ENCODE measurements around the gene UBAC2.

UBAC2 gene

DNA sequence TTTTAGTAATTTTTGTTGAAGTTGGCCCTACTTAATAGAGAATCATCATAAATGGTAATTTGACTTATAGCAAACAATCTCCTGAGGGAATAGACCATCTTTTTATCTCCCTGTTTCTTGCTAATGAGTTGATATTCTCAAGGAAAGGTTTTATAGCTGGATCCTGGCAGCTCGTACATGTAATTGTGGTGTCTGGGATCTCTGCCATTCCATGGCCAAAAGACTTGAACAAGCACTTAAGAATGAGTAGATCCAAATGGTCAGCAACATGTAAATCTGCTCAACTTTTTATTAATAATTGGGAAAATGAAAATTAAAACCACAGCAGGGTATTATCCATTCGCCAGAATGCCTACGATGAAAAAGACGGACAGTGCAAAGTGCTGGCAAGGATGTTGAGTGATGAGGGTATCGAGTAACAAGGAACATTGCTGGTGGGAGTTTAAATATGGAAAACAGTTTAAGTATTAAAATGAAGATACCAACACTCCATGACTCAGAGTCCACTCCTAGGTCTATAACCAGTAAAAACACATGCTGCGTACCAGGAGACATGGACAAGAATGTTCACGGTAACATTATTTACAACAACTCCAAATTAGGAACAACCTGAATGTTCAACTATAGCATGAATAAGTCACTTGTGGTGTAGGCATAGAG lies 62.6 kb downstream of the UBAC2 start:
- H3K4me3 ChIP-seq (ENCODE audit: low read depth, low read length), result no peak overlapping the region
- DNase-seq (ENCODE audit: low read depth), result no peak
- TF ChIP-seq, protein P1, sequence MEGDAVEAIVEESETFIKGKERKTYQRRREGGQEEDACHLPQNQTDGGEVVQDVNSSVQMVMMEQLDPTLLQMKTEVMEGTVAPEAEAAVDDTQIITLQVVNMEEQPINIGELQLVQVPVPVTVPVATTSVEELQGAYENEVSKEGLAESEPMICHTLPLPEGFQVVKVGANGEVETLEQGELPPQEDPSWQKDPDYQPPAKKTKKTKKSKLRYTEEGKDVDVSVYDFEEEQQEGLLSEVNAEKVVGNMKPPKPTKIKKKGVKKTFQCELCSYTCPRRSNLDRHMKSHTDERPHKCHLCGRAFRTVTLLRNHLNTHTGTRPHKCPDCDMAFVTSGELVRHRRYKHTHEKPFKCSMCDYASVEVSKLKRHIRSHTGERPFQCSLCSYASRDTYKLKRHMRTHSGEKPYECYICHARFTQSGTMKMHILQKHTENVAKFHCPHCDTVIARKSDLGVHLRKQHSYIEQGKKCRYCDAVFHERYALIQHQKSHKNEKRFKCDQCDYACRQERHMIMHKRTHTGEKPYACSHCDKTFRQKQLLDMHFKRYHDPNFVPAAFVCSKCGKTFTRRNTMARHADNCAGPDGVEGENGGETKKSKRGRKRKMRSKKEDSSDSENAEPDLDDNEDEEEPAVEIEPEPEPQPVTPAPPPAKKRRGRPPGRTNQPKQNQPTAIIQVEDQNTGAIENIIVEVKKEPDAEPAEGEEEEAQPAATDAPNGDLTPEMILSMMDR (conservative IDR thresholded peaks at IDR 0.05; ENCODE audit: low read depth, low read length), result no peak

DNA sequence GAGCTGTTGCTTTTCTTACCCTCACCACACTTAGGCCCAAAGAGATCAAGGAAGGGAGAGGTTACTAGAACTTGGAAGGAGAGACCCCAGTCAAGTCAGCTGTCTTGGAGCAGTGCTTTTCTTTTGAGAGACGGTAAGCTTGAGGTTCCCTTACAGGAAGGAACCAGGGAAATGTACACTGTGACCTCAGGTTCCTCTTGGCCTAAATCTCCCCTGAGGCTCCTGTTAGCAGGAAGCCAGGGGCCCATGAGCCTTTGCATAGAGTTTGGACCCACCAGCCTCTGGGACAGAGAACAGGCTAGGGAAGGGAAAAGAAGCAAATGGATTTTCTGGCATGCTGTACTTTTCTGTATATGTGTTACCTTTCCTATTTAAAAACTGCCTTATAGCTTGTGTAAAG lies 63.4 kb downstream of the UBAC2 start:
- H3K4me3 ChIP-seq (ENCODE audit: low read depth, low read length), result no peak overlapping the region
- TF ChIP-seq, protein P1 (conservative IDR thresholded peaks at IDR 0.05; ENCODE audit: low read depth, low read length), result no peak
- no peak for DNase-seq (ENCODE audit: low read depth)

- H3K4me3 ChIP-seq (ENCODE audit: low read depth, low read length), result no peak overlapping the region
- no peak for DNase-seq (ENCODE audit: low read depth)
- TF ChIP-seq, protein P1 (conservative IDR thresholded peaks at IDR 0.05; ENCODE audit: low read depth, low read length), result no peak
Measured at GRCh38 chr13:99265162-99265800, 64.6 kb downstream of the UBAC2 start.

DNA sequence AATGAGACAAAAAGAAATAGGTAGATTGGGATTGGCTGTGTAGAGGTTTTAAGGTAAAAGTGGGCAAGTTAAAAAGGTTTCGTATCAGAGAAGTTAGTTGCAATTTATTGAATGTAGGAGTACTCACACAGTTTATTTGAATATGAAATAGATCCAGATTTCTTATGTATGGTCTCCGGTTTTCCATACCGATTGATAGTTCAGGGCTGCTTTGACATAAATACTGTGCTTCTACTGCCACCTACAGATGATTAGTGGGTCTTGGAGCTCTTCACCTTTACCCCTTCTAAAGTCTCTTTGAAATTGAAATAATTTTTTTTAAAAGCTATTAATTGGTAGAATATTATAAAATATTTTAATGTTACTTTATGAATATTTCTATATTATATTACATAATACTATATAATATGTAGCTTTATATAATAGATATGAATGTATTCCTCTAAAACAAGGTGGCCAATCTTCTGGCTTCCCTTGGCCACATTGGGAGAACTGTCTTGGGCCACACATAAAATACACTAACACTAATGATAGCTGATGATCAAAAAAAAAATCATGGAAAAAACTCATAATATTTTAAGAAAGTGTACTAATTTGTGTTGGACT lies 65.3 kb downstream of the UBAC2 start:
- no peak overlapping the region for H3K4me3 ChIP-seq (ENCODE audit: low read depth, low read length)
- DNase-seq (ENCODE audit: low read depth), result peak; percentile 81
- TF ChIP-seq, protein P1 (conservative IDR thresholded peaks at IDR 0.05; ENCODE audit: low read depth, low read length), result peak; percentile 65

- TF ChIP-seq, protein P1 (conservative IDR thresholded peaks at IDR 0.05; ENCODE audit: low read depth, low read length), result no peak
Measured at GRCh38 chr13:99266827-99267226, 66.2 kb downstream of the UBAC2 start.

DNA sequence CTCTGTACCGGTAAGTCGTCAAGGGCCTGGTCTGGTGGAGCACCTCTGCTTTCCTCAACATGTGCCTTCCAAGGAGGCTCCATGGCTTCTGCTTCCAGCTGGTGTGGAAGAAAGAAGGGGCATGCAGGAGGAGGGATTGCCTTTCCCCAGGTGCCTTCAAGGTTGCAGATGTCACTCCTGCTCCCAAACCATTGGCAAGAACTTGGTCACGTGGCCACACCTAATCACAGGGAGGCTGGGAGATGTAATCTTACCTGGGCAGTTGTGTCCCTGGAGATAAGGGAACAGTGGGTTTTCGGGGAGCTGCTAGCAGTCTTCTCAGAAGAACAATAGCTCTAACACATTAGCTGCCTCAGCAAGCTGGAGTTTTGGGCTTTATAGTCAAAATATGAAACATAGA lies 67.3 kb downstream of the UBAC2 start:
- TF ChIP-seq, protein P1 (conservative IDR thresholded peaks at IDR 0.05; ENCODE audit: low read depth, low read length), result no peak
- no peak for DNase-seq (ENCODE audit: low read depth)
- no peak overlapping the region for H3K4me3 ChIP-seq (ENCODE audit: low read depth, low read length)

More at GRCh38 chr13:99266827-99267226, 66.2 kb downstream of the UBAC2 start:
- DNase-seq (ENCODE audit: low read depth), result no peak
- no peak overlapping the region for H3K4me3 ChIP-seq (ENCODE audit: low read depth, low read length)
